ENCODE measurements around the gene APOL1. TPM values are rescaled to one million over a fixed set of nuclear protein-coding genes. Genes with fewer than 3 reads are reported as not detected.
"Not testable (repeated sequence)": the region's sequence is repeated elsewhere in the genome, so short reads cannot be mapped to it uniquely, and the experiment has no call there.

APOL1 gene
- total RNA-seq, 4 donors from 2014 or later: 6.7 to 16.8 (median 11.0) TPM

- no peaks in the 10 kb centered on the region for H3K9me3 ChIP-seq
- intact Hi-C loops (cut with DNase I): loop anchor here (5.0 kb wide), 1 partner anchor 37 kb away; no protein-coding TSS in a partner anchor
- WGBS, 2 donors: 81 to 87% methylated on average over 7 of the region's 7 CpGs
- H3K4me3 ChIP-seq (replicated peaks in 1 of 3): no peak overlapping the region
- H3K27me3 ChIP-seq: no peaks in the 10 kb centered on the region
- no peak overlapping the region for H3K27ac ChIP-seq
- no peaks in the 10 kb centered on the region for H3K4me1 ChIP-seq
- TF ChIP-seq CTCF (IDR thresholded peaks at IDR 0.05): no peak
- TF ChIP-seq POLR2A (IDR thresholded peaks at IDR 0.05): no peak
- DNase-seq: no peak
- peaks cover 16 to 19% of the 10 kb centered on the region in 2 donors for H3K36me3 ChIP-seq
Measured at GRCh38 chr22:36228944-36229343, 24.0 kb upstream of the APOL1 start.

- H3K27ac ChIP-seq; H3K4me1 ChIP-seq; DNase-seq; H3K9me3 ChIP-seq; H3K4me3 ChIP-seq (replicated peaks in 1 of 3); H3K27me3 ChIP-seq: not testable (repeated sequence)
- intact Hi-C loops (cut with DNase I): loop anchor here (5.0 kb wide), 1 partner anchor 37 kb away; no protein-coding TSS in a partner anchor
- H3K36me3 ChIP-seq: peaks cover 16 to 19% of the 10 kb centered on the region in 2 donors
- WGBS, 2 donors: 96 to 97% methylated on average over 3 of the region's 3 CpGs
Measured at GRCh38 chr22:36229649-36230048, 23.3 kb upstream of the APOL1 start.

- 74 to 79% methylated on average over 4 to 5 of the region's 5 CpGs for WGBS, 2 donors
- H3K27me3 ChIP-seq; H3K4me3 ChIP-seq (replicated peaks in 1 of 3); H3K9me3 ChIP-seq; H3K4me1 ChIP-seq; DNase-seq; intact Hi-C loops (cut with DNase I); H3K27ac ChIP-seq: not testable (repeated sequence)
- H3K36me3 ChIP-seq: peaks cover 16 to 19% of the 10 kb centered on the region in 2 donors
Measured at GRCh38 chr22:36231051-36231450, 21.9 kb upstream of the APOL1 start.

GRCh38 chr22:36232715-36233401 is 20.1 kb upstream of the APOL1 start:
- no peak overlapping the region for H3K4me3 ChIP-seq (replicated peaks in 1 of 3)
- H3K27ac ChIP-seq: no peak overlapping the region
- H3K36me3 ChIP-seq: peaks cover 10 to 14% of the 10 kb centered on the region in 2 donors
- TF ChIP-seq POLR2A (IDR thresholded peaks at IDR 0.05) (no peak), CTCF (IDR thresholded peaks at IDR 0.05) (no peak)
- H3K27me3 ChIP-seq: no peaks in the 10 kb centered on the region
- 81 to 85% methylated on average over 13 of the region's 13 CpGs for WGBS, 2 donors
- no peak for DNase-seq
- peaks cover 10 to 18% of the 10 kb centered on the region in 2 donors for H3K4me1 ChIP-seq
- H3K9me3 ChIP-seq: no peaks in the 10 kb centered on the region
- intact Hi-C loops (cut with DNase I): no loop called here

GRCh38 chr22:36233796-36234195 is 19.1 kb upstream of the APOL1 start:
- DNase-seq: no peak
- H3K27me3 ChIP-seq: no peaks in the 10 kb centered on the region
- no peaks in the 10 kb centered on the region for H3K9me3 ChIP-seq
- peaks cover 19 to 25% of the 10 kb centered on the region in 2 donors for H3K4me1 ChIP-seq
- intact Hi-C loops (cut with DNase I): no loop called here
- 93 to 94% methylated on average over 7 of the region's 7 CpGs for WGBS, 2 donors
- H3K27ac ChIP-seq: no peak overlapping the region
- peaks cover 8 to 13% of the 10 kb centered on the region in 2 donors for H3K36me3 ChIP-seq
- TF ChIP-seq POLR2A (IDR thresholded peaks at IDR 0.05): no peak
- no peak overlapping the region for H3K4me3 ChIP-seq (replicated peaks in 1 of 3)

GRCh38 chr22:36234213-36234612 is 18.7 kb upstream of the APOL1 start:
- H3K4me3 ChIP-seq (replicated peaks in 1 of 3): no peak overlapping the region
- 77 to 86% methylated on average over 2 of the region's 2 CpGs for WGBS, 2 donors
- intact Hi-C loops (cut with DNase I): no loop called here
- no peak overlapping the region for H3K27ac ChIP-seq
- H3K4me1 ChIP-seq: peaks cover 20 to 25% of the 10 kb centered on the region in 2 donors
- no peaks in the 10 kb centered on the region for H3K9me3 ChIP-seq
- H3K27me3 ChIP-seq: no peaks in the 10 kb centered on the region
- TF ChIP-seq POLR2A (IDR thresholded peaks at IDR 0.05) (no peak), CTCF (IDR thresholded peaks at IDR 0.05) (no peak)
- H3K36me3 ChIP-seq: peaks cover 8 to 13% of the 10 kb centered on the region in 2 donors
- DNase-seq: no peak
